ENCODE measurements around the gene SYNE2. TPM values are rescaled to one million over a fixed set of nuclear protein-coding genes. Genes with fewer than 3 reads are reported as not detected.
"Not testable (repeated sequence)": the region's sequence is repeated elsewhere in the genome, so short reads cannot be mapped to it uniquely, and the experiment has no call there.

The SYNE2 gene
- total RNA-seq, 1 donor: 25.8 TPM

- DNase-seq (ENCODE audit: low read depth): peak; percentile 19
- no peak for TF ChIP-seq CTCF (IDR thresholded peaks at IDR 0.05; ENCODE audit: insufficient read depth, low read length)
- H3K4me3 ChIP-seq (ENCODE audit: low read depth, low read length): no peak overlapping the region
Observed at GRCh38 chr14:64035143-64035542, 182.3 kb downstream of the SYNE2 start.

GRCh38 chr14:64037869-64038745 lies 185.3 kb downstream of the SYNE2 start:
- H3K4me3 ChIP-seq (ENCODE audit: low read depth, low read length); DNase-seq (ENCODE audit: low read depth): not testable (repeated sequence)

GRCh38 chr14:64038841-64039542 lies 186.2 kb downstream of the SYNE2 start:
- no peak for TF ChIP-seq CTCF (IDR thresholded peaks at IDR 0.05; ENCODE audit: insufficient read depth, low read length)
- H3K4me3 ChIP-seq (ENCODE audit: low read depth, low read length): no peak overlapping the region
- peak; percentile 34 for DNase-seq (ENCODE audit: low read depth)

GRCh38 chr14:64040044-64040443 lies 187.2 kb downstream of the SYNE2 start:
- peak; percentile 31 for TF ChIP-seq CTCF (IDR thresholded peaks at IDR 0.05; ENCODE audit: insufficient read depth, low read length)
- peak; percentile 33 for DNase-seq (ENCODE audit: low read depth)
- H3K4me3 ChIP-seq (ENCODE audit: low read depth, low read length): no peak overlapping the region

- DNase-seq (ENCODE audit: low read depth); H3K4me3 ChIP-seq (ENCODE audit: low read depth, low read length): not testable (repeated sequence)
Observed at GRCh38 chr14:64043296-64043695, 190.5 kb downstream of the SYNE2 start.

GRCh38 chr14:64045091-64045490 lies 192.3 kb downstream of the SYNE2 start:
- DNase-seq (ENCODE audit: low read depth): no peak
- H3K4me3 ChIP-seq (ENCODE audit: low read depth, low read length): no peak overlapping the region

GRCh38 chr14:64049616-64050381 lies 197.0 kb downstream of the SYNE2 start:
- no peak for DNase-seq (ENCODE audit: low read depth)
- no peak overlapping the region for H3K4me3 ChIP-seq (ENCODE audit: low read depth, low read length)
- TF ChIP-seq CTCF (IDR thresholded peaks at IDR 0.05; ENCODE audit: insufficient read depth, low read length): no peak

More at GRCh38 chr14:64045091-64045490, 192.3 kb downstream of the SYNE2 start:
- no peak for TF ChIP-seq CTCF (IDR thresholded peaks at IDR 0.05; ENCODE audit: insufficient read depth, low read length)
